ENCODE measurements around the gene ADAMTSL1.

The ADAMTSL1 gene

DNA sequence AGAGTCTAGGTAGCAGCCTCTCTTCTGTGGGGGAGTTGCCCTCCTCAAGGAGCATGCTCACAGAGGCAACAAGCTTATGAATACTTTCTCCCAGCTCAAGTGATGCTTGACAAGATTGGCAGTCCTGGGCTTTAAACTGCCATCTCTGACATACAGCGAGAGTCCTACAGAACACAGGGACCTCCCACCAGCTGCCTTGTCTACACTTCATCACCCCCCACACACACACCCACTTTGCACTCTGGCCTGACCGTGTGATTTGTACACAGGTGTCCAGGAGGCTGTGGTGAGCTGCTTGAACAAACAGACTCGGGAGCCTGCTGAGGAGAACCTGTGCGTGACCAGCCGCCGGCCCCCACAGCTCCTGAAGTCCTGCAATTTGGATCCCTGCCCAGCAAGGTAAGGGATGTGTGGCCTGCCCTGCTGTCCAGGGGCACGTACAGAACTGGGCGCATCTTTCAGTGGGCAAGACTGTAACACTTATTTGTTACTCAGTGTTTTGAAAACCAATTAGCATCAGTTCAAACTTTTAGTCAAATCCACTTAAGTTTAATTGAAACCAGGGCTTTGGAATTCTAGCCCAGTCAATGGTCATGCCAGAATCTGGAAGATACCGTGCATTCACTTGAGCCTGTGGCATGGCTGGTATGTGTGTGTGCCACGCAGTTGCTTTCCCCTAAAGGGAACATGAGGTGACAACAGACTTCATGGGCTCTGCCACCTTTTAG, 247.5 kb downstream of the ADAMTSL1 start:
- in situ Hi-C loops (cut with MboI; ENCODE audit: low sequenced_read_pairs): no loop called here

DNA sequence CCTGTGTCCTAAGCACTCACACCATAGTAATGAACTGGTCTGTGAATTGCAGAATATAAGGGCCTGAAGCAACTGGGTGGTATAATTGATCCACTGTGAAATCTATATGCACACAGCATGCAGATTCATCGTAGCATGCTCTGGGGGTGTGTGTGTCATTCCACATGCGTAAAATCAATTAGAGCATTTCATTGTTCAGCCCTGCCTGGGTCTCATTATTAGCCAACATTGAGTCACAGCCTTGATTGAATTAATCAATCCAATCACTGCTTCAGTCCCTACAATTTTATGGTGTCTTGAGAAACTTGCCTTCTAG, 248.0 kb downstream of the ADAMTSL1 start:
- in situ Hi-C loops (cut with MboI; ENCODE audit: low sequenced_read_pairs): no loop called here

DNA sequence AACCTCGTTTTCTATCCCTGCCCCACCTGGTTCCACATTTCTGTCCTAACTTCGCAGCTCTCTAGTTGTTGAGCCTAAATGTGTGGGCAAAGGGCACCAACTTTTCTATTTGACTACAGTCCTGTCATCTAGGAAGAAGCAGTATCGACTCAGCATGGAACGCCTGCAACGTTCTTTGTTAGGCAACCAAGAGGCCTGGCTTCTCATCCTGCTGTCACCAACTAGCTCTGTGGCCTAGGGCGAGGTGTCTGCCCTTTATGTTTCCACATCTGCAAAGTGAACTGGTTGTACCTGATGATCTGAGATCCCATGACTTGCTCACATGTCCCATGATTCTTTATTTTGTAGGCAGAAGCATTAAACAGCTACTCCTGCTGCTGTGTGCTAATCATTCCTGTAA, 248.9 kb downstream of the ADAMTSL1 start:
- in situ Hi-C loops (cut with MboI; ENCODE audit: low sequenced_read_pairs): no loop called here

DNA sequence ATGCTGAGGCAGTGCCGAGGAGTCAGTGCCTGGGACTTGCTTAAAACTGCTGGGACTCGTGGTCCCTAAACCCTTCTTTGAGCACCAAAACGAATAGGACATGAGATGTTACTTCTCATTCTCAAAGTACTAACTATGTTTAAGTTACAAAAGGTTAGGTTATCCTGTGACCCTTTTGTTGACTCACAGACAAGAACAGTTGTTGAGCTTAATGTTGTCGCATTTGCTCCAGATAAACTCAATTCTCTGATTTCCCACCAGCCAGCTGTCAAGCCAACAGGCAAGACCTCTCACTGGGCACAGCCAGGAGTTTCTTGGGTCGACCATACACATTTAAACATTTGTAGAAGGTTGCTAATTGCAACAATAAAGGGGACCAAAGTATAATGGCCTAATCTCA, 249.4 kb downstream of the ADAMTSL1 start:
- in situ Hi-C loops (cut with MboI; ENCODE audit: low sequenced_read_pairs): no loop called here

DNA sequence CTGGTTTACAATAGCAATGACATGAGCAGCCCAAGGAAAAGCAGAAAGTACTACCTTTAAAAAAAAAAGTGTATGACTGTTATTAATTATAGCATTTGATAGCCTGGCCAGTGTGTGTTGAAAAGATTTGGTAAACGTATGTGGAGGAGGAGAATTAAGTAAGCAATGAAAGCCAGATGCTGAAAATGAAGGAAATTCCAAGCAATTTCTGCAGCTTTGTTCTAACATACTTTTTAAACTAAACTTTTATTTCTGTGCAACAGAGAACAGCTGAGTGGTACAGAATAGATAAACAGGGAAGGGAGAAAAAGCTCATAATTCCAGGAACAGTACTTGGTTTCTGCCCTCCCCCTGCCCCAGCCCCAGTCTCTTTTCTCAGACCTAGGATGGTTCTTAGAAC, 252.6 kb downstream of the ADAMTSL1 start:
- in situ Hi-C loops (cut with MboI; ENCODE audit: low sequenced_read_pairs): no loop called here

DNA sequence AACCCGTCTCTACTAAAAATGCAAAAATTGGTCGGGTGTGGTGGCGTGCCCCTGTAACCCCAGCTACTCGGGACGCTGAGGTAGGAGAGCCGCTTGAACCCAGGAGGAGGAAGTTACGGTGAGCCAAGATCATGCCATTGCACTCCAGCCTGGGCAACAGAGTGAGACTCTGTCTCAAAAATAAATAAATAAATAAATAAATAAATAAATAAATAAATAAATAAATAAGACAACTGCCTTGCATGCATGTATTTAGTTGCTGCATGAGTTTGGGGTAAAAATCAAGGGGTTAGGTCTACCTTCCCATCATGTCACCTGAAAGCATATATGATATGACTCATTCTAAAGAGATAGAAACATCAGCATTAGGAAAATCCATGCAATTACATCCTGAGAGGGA, 254.0 kb downstream of the ADAMTSL1 start:
- in situ Hi-C loops (cut with MboI; ENCODE audit: low sequenced_read_pairs): no loop called here

DNA sequence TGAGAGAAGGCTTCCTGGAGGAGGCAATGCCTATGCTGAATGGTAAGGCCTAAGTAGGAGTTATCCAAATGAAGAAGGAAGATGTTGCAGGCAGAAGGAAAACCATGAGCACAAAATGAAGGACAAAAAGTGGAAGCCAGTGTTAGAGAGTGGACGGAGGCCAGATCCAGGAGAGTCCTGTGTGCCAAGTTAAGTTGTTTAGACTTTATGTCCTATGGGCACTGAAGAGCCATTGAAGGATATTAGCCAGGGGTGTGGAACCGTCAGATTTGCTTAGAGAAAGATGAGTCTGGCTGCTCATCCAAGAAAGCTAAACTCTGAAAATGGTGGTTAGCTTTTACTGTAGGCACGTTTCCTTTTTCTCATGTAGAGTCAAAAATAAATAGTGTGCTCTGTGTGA, 254.7 kb downstream of the ADAMTSL1 start:
- in situ Hi-C loops (cut with MboI; ENCODE audit: low sequenced_read_pairs): no loop called here

DNA sequence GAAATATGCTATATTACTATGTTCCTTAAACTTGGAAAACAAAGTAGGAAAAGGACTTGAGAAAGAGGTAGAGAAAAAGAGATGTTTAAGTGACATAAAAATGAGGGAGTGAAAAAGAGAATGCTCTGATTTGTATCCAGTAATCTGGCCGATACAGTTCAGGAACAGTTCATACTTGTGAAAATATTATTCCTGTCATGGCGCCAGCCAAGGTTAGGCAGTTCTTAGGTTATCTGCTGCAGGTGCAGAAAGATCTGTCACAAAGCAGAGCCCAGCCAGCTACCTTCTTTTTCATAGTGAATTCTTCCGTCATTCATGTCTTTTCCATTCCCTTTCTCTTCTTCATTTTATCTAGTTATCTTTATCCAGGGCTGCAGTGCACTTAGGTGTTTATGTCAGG, 256.3 kb downstream of the ADAMTSL1 start:
- in situ Hi-C loops (cut with MboI; ENCODE audit: low sequenced_read_pairs): no loop called here

DNA sequence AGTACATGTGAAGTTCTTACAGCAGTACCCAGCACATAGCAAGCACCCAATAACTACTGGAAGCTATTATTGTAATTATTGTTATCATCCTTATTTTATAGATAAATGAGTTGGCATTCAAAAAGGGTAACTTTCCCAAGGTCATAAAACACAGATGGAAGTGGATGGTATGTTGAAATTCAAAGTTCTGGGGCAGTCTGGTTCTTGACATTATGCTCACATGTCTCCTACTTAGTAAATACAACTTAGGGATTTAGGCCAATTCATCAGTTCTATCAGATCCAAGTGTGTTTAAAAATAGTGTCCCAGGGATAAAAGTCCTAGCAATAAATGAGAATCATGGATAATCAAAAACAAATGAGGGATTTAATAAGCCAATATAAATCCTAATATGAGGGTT, 265.2 kb downstream of the ADAMTSL1 start:
- in situ Hi-C loops (cut with MboI; ENCODE audit: low sequenced_read_pairs): no loop called here

DNA sequence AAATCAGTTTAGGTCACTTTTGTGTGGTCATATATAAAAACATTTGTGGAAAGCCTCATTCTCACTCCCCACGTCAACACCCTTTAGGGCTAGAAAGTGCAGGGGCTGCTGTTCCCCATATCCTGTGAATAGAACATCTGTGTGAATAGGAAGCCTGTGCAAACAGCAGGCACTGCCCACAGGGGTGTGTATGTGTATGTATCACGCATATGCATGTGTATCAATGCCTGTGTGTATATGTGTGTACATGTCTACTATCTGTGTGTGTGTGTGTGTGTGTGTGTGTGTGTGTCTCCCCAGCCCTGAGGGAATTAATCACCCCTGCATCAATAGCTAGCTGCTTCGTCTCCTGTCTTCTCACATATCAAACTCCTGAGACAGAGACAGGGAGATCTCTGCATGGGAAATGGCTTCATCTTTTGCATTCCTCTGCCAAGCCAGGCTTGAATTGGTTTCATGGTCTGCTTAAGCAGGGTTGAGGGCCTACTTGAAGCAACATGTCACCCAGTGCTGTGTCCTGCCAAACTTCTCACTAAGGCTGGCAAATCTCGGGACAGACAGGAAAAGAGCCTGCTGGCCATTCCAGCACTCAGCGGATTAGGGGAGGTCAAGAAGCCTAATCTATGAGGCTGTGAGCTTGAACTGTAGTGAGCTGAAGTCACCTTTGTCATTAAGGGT, 265.8 kb downstream of the ADAMTSL1 start:
- in situ Hi-C loops (cut with MboI; ENCODE audit: low sequenced_read_pairs): no loop called here

DNA sequence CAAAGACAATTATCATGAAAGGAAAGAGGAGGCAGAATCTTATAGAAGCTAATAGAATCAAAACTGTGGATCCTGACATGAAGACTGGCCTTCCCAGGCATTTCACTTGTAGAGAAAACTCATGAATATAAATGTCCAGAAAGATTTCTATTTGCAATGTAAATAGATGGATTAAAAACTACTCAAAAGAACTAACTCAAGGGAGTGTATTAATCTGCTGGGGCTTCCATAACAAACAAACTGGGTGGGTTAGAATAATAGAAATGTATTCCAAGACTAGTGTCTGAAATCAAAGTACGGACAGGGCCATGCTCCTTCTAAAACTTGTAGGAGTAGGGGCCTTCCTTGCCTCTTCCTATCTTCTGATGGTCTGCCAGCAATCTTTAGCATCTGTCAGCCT, 267.4 kb downstream of the ADAMTSL1 start:
- in situ Hi-C loops (cut with MboI; ENCODE audit: low sequenced_read_pairs): no loop called here

DNA sequence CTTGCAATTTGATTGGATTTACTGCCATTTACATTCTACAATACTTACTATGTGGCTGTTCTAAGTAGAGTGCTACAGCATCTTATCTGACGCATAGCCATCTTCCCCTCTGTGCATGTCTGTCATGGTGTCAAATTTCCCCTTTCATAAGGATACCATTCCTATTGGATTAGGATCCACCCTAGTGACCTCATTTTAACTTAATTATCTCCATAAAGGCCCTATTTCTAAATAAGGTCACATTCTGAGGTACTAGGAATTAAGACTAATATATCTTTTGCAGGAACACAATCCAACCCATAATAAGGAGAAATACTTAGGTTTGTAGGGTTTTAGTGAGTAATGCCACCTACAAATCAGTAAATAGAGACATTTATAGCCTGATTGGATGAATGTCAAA, 268.0 kb downstream of the ADAMTSL1 start:
- in situ Hi-C loops (cut with MboI; ENCODE audit: low sequenced_read_pairs): no loop called here

DNA sequence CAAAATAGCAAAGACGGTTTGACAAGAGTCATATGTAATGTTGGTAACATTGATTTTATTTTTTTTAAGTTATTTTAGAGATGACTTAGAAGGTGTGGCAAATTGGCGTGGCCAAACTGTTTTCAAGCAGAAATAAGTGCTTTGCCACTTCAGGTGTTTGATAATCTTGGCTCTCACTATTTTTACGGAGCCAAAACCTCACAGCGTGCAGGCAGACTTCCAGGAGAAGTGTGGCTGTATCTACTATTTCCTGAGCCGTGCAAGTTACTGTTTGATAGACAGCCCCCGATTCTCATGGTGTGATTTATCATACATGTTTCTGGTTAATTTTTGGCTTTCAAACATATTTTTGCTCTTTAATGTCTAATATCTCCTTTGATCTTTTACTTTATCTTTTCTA, 269.5 kb downstream of the ADAMTSL1 start:
- in situ Hi-C loops (cut with MboI; ENCODE audit: low sequenced_read_pairs): no loop called here

DNA sequence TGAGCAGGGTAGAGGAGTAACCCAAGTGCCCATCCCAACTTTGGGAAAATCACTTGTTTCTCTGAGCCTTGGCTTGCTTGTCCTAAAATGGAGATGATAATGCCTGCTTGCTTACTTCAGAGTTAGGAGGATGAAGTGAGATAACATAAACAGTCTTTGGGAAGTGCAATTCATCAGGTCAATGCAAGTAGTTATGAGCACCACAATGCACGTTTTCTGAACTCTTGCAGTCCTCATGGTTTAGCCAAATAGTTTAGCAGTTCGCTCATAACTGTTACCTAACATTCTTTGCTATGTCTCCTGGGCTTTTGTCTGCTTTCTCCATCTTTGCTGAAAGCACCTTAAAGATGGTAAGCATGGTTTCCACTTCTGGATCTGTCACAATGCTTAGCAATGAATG, 270.0 kb downstream of the ADAMTSL1 start:
- in situ Hi-C loops (cut with MboI; ENCODE audit: low sequenced_read_pairs): no loop called here

DNA sequence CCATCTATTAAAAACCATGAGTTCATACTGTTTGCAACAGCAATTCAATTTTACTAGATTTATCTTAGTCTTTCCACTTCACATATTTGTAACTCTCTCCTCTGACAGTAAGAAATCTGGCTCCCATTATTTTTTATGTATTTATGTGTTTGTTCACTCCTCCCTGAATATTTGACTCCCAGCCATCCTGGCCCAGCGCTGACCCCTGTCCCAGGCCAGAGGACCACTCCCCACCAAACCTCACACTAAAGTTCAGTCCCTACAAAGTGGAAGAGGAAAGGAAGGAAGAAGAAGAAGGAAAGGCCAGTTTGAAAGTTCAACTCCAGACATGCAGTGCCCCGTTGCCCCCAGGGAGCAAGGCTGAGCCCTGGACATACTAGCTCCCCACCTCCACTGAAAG, 271.8 kb downstream of the ADAMTSL1 start:
- in situ Hi-C loops (cut with MboI; ENCODE audit: low sequenced_read_pairs): no loop called here

DNA sequence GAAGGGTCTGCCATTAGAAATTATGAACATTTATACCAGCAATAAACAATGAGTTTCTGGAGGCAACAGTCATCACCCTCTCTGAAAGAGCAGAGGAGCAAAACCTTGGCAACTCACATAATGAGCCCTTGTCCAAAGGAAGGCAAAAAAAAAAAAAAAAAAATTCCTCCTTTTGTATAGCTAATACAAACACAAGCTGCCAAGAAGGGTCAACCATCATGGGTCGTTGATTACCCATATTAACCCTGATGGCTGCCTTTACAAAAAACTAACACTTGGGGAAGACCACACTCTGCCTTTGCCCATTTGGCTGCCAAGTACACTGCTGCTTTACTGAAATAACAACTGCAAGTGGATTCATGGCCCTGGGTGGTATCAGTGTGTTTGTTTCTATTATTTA, 272.7 kb downstream of the ADAMTSL1 start:
- in situ Hi-C loops (cut with MboI; ENCODE audit: low sequenced_read_pairs): no loop called here

DNA sequence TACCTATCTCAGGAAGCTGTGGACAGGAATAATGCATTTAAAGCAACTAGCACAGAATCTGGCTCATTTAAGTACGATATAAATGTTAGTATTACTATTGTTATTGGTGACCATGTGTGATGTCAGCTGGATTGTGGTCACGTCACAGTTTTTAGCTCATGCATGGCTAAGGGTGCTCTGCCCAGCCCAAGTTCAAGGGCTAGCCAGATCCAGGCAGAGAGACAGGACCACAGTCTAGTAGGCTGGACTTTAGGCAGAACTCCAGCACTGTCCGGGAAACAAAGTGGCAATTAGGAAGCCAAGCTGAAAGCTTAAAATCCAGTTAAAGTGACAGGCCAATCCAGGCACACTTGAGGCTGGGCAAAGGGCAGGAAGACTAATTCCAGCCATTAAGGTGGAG, 273.6 kb downstream of the ADAMTSL1 start:
- in situ Hi-C loops (cut with MboI; ENCODE audit: low sequenced_read_pairs): no loop called here

DNA sequence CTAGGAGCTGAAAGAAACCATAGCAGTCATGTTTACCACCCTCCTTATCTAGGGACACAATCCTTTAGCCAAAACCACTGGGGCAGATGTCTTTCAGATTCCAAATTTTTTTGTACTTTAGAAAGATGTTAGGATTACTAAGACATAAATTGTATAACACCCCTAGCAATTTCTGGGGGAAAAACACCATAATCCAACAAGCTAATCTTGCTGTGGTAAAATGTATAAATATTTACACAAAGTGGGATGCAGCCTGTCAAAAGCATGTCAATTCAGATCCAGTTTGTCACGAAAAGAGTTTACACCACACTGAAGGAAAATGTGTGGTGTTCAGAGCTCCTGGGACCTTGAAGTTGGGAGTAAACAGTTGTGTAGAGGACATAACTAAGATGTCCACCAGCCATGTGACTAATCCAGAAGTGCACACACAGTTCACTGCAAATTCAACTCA, 274.3 kb downstream of the ADAMTSL1 start:
- in situ Hi-C loops (cut with MboI; ENCODE audit: low sequenced_read_pairs): no loop called here

DNA sequence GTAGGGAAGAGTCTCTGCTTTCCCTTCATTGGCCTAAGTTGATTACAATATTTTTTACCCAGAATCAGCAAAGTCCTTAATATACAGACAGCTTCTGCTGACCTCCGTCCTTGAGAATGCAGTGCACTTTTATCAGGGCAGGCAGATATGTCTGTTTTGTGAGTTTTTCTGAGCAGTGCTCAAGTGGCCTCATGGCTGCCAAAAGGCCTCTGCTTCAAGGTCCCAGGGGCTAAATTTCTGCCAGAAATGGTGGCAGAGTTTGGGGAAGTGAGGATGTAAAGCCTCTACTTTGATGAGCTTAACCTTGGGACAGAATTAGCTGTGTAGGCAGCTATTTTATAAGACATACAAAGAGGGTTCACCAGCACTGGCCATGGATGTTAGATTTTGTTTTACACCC, 275.8 kb downstream of the ADAMTSL1 start:
- in situ Hi-C loops (cut with MboI; ENCODE audit: low sequenced_read_pairs): no loop called here

DNA sequence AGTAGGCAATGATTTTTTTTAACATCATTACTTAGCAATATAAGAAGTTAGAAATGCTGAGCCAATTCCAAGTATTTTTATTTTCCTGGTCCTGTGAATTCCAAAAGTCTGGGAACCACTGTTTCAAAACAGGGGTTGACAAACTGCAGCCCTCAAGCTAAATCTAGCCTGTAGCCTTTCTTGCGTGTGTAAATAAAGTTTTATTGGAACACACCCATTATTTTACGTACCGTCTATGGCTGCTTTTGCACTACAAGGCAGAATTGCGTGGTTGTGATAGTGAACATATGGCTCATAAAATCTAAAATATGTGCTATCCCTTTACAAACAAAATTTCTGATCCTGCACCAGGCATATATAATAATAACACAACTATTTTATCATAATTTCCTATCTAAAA, 280.0 kb downstream of the ADAMTSL1 start:
- in situ Hi-C loops (cut with MboI; ENCODE audit: low sequenced_read_pairs): no loop called here

DNA sequence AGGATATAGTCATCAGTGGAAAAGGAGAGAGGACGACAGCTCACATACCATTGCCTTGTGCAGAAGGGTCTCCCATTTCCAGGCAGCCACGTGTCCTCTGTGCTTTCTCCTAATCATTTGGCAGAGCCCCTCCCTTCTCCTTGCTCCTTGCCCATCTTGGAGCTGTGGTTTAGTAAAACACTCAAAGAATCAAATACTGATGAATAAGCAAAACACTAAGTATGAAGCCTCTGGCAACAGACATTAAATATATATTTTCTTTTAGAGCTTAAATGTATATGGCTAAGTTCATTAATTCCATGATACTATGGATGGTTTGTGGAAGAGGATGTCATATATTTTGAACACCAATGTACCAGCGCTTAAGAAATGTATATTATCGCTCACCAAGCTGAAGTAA, 280.6 kb downstream of the ADAMTSL1 start:
- in situ Hi-C loops (cut with MboI; ENCODE audit: low sequenced_read_pairs): no loop called here

DNA sequence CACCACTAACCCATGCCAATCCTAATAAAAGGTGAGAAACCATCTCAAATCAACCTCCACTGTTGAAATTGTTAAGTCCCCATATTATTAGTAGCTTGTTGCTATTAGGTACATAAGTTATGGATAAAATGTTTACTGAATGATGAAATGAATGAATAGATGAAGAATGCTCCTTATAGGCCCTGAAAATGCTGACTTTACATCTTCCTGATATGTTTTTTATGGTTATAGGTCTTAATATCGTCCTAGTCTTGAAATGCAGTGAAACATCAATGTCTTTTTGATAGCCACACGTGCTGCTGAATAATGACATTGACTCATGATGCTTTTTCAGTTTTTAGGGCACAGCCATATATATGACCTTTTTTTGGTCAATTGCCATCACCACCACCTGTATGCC, 281.3 kb downstream of the ADAMTSL1 start:
- in situ Hi-C loops (cut with MboI; ENCODE audit: low sequenced_read_pairs): no loop called here

DNA sequence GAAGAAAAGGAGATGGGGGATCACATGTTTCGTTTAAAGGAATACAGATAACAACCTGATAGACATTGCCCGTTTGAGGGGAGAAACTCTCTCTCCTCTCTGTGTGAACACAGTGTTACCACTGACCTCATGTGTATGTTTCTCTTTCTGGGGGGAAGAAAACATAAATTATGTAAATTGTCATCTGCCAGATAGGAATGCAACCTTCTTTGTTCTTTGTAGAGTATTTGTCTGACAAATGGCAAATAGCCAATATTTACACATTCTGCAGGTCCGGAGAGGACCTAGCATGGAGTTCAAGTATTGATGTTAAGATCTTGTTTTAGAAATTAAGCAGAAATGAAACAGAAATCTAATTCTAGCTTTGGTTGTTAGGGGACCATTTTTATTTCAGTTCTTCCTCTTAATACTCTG, 282.8 kb downstream of the ADAMTSL1 start:
- in situ Hi-C loops (cut with MboI; ENCODE audit: low sequenced_read_pairs): no loop called here
